ENCODE measurements around the gene RNF220.

The RNF220 gene

DNA sequence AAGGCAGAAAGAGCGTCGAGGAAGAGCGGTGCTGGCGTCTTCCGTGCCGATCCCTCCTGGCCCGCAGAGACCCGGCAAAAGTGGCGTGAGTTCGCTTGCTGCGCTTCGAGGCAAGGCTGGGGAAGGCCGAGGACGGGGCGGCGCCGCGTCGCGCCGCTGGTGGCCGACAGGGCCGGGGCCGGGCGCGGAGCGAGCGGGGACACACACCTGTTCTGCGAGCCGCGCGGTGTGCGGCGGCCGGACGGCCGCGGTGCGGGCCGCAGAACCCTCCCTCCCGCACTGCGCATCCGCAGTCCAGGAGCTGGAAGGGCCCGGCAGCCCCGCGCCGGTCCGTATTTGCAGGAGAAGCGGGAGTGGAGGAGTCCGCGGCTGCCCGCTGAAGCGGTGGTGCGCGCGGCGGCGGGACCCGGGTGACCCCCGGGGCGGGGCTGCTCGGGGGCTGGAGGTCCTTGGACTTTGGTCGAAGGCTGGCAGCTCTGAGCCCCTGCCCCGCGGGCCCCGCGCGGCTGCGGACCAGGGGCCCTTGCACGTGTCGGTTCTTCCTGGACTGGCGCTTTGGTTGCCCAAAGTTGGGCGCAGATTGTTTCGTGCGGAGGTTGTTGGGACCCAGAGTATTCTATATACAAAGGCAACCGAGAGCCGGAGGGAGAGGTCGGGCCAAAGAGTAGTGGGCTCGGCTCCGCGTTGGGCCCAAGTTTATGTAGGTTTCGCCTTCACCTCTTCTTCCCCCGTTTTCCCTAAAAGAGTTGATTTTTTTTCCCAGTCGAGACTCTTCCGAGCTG, 2.6 kb downstream of the RNF220 start:
- no peaks in the 10 kb centered on the region for H3K27me3 ChIP-seq (replicated peaks in 2 of 5; ENCODE audit: control insufficient read depth in 4 of 5, insufficient read depth in 5 of 5, low read length in 4 of 5)
- H3K36me3 ChIP-seq (ENCODE audit: control insufficient read depth in 4 of 4, insufficient read depth in 4 of 4, low read length in 3 of 4) = peaks cover 0 to 14% (median 8%) of the 10 kb centered on the region in 4 experiments
- POLR2A ChIA-PET = interaction anchor here (1.0 to 2.1 kb wide), 4 partner anchors 13 to 79 kb away, joined by 3 to 8 read pairs (median 4); no protein-coding TSS in a partner anchor
- DNase-seq = peak in 2 of 3 donors; percentile 45 to 53
- CTCF ChIA-PET = interaction anchor here (2.1 to 3.6 kb wide), 4 partner anchors 13 to 24 kb away, joined by 5 to 21 read pairs (median 8); no protein-coding TSS in a partner anchor
- H3K4me3 ChIP-seq (ENCODE audit: control insufficient read depth in 1 of 7, extremely low read depth in 1 of 7, insufficient read depth in 4 of 7, low read depth in 2 of 7, low read length in 6 of 7) = peak overlapping the region; percentile 62 to 99 (median 93)
- H3K27ac ChIP-seq (ENCODE audit: insufficient read depth in 1 of 2, low read depth in 1 of 2, low read length in 2 of 2, poor library complexity in 1 of 2, severe bottlenecking in 2 of 2) = peak overlapping the region; percentile 86 to 90
- WGBS (ENCODE audit: insufficient coverage) = under 1% methylated on average over 51 of the region's 85 CpGs
- H3K9me3 ChIP-seq (ENCODE audit: control extremely low read depth in 1 of 5, control insufficient read depth in 4 of 5, insufficient read depth in 2 of 5, low read depth in 1 of 5, low read length in 4 of 5) = no peaks in the 10 kb centered on the region
- peaks cover 14 to 71% (median 44%) of the 10 kb centered on the region in 4 experiments for H3K4me1 ChIP-seq (ENCODE audit: control extremely low read depth in 1 of 4, control insufficient read depth in 4 of 4, insufficient read depth in 4 of 4, low read length in 3 of 4)

DNA sequence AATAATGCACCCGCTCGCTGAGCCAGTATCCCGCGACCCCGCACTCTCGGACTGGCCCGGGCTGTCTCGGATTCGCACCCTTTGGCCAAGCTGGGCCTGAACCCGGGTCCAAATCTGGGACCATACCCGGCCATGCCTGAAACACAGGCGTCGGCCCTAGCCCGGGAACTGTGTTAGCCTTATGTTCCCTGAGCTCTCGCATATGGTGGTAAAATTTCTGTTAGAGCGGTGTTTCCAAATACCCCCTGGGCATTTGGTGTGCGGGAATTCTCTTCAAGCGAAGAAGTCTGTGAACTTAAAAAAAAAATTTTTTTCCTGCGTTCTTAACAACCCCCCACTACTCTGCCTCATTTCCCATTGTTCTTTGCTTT, 3.1 kb downstream of the RNF220 start:
- peaks cover 0 to 20% (median 14%) of the 10 kb centered on the region in 4 experiments for H3K36me3 ChIP-seq (ENCODE audit: control insufficient read depth in 4 of 4, insufficient read depth in 4 of 4, low read length in 3 of 4)
- peak in 1 of 3 donors; percentile 15 for DNase-seq
- ChIA-PET CTCF (interaction anchor here (0.8 to 3.6 kb wide), 11 partner anchors 8 to 135 kb away, joined by 3 to 21 read pairs (median 5); no protein-coding TSS in a partner anchor), POLR2A (interaction anchor here (0.8 to 2.1 kb wide), 5 partner anchors 12 to 78 kb away, joined by 3 to 8 read pairs (median 4); no protein-coding TSS in a partner anchor)
- no peaks in the 10 kb centered on the region for H3K9me3 ChIP-seq (ENCODE audit: control extremely low read depth in 1 of 5, control insufficient read depth in 4 of 5, insufficient read depth in 2 of 5, low read depth in 1 of 5, low read length in 4 of 5)
- H3K4me3 ChIP-seq (ENCODE audit: control insufficient read depth in 1 of 7, extremely low read depth in 1 of 7, insufficient read depth in 4 of 7, low read depth in 2 of 7, low read length in 6 of 7) = peak overlapping the region; percentile 62 to 99 (median 93)
- peaks cover 14 to 77% (median 50%) of the 10 kb centered on the region in 4 experiments for H3K4me1 ChIP-seq (ENCODE audit: control extremely low read depth in 1 of 4, control insufficient read depth in 4 of 4, insufficient read depth in 4 of 4, low read length in 3 of 4)
- no peaks in the 10 kb centered on the region for H3K27me3 ChIP-seq (replicated peaks in 2 of 5; ENCODE audit: control insufficient read depth in 4 of 5, insufficient read depth in 5 of 5, low read length in 4 of 5)
- WGBS (ENCODE audit: insufficient coverage) = 0% methylated on average over 16 of the region's 19 CpGs
- peak overlapping the region; percentile 86 to 90 for H3K27ac ChIP-seq (ENCODE audit: insufficient read depth in 1 of 2, low read depth in 1 of 2, low read length in 2 of 2, poor library complexity in 1 of 2, severe bottlenecking in 2 of 2)

DNA sequence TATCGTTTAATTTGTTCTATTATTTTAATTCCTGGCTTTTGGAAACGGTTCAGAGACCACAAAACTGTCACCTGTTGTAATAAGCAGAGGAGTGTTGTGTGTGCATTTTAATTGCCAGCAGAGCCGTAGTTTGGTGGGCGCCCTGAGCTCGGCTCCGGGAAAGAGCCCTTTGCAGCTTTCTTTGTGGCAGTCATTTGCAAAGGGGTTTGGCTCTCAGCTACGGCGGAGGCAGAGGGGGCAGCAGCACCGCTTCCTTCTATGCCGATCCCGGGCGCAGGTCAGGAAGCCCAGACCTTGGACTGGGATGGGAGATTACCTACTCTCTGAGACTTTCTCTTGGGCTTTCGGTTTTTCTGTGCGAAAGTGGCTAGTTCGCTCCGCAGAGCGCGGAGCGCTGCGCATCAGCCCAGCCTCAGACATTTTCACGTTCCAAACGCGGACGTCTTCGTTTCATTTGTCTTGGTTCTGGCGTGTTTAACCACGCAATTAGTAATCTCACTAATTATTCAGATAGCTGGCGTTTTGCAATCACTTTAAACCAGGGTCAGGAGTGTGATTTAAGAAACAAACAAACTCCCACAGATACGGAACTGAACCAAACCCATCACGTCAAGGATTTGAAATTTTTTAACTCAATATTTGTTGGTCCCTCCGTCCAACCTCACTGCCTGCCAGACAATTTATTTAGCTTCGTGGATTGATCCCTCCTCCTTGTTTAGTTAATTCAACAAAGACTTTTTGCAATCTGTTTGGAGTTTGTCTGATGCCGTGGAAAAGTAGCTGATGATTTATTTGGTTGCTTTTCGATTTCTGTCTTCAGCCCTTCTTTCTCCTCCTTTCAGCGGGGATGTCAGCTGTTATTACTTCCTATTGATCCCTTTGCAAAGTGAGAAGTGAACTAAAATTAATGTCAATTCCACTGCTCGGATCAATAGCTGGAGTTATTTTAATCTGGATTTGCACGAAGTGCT, 3.9 kb downstream of the RNF220 start:
- DNase-seq = peak in 2 of 3 donors; percentile 68 to 69
- 0% methylated on average over 22 of the region's 37 CpGs for WGBS (ENCODE audit: insufficient coverage)
- Histone ChIP-seq H3K27ac (ENCODE audit: insufficient read depth in 1 of 2, low read depth in 1 of 2, low read length in 2 of 2, poor library complexity in 1 of 2, severe bottlenecking in 2 of 2) (peak overlapping the region; percentile 86 to 90), H3K36me3 (ENCODE audit: control insufficient read depth in 4 of 4, insufficient read depth in 4 of 4, low read length in 3 of 4) (peaks cover 2 to 23% (median 16%) of the 10 kb centered on the region in 4 experiments), H3K9me3 (ENCODE audit: control extremely low read depth in 1 of 5, control insufficient read depth in 4 of 5, insufficient read depth in 2 of 5, low read depth in 1 of 5, low read length in 4 of 5) (no peaks in the 10 kb centered on the region), H3K4me1 (ENCODE audit: control extremely low read depth in 1 of 4, control insufficient read depth in 4 of 4, insufficient read depth in 4 of 4, low read length in 3 of 4) (peaks cover 19 to 84% (median 57%) of the 10 kb centered on the region in 4 experiments), H3K4me3 (ENCODE audit: control insufficient read depth in 1 of 7, extremely low read depth in 1 of 7, insufficient read depth in 4 of 7, low read depth in 2 of 7, low read length in 6 of 7) (peak overlapping the region; percentile 53 to 99 (median 93)), H3K27me3 (replicated peaks in 2 of 5; ENCODE audit: control insufficient read depth in 4 of 5, insufficient read depth in 5 of 5, low read length in 4 of 5) (no peaks in the 10 kb centered on the region)
- ChIA-PET CTCF (interaction anchor here (0.8 to 3.6 kb wide), 12 partner anchors 8 to 134 kb away, joined by 3 to 21 read pairs (median 5); no protein-coding TSS in a partner anchor), POLR2A (interaction anchor here (0.7 to 2.1 kb wide), 5 partner anchors 11 to 17 kb away, joined by 3 to 8 read pairs (median 3); no protein-coding TSS in a partner anchor)

DNA sequence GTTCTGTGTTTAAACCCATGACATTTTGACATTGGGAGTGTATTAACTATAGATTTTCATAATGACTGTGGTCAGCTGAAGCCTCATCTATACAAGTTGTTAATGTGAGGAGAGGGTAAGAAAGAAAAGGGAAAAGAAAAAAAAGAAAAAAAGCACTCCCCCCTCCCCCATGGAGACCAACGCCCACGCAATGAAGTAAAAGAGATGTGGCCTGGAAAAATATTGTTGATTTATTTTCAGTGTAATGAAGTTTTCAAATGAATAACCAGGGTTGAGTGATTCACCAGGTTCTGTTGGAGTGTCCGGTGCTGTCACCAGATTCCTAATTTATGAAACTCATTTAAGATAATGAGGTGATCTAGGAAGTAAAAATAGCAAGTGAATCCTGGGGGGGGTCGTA, 4.7 kb downstream of the RNF220 start:
- peaks cover 2 to 32% (median 18%) of the 10 kb centered on the region in 4 experiments for H3K36me3 ChIP-seq (ENCODE audit: control insufficient read depth in 4 of 4, insufficient read depth in 4 of 4, low read length in 3 of 4)
- no peaks in the 10 kb centered on the region for H3K27me3 ChIP-seq (replicated peaks in 2 of 5; ENCODE audit: control insufficient read depth in 4 of 5, insufficient read depth in 5 of 5, low read length in 4 of 5)
- no peaks in the 10 kb centered on the region for H3K9me3 ChIP-seq (ENCODE audit: control extremely low read depth in 1 of 5, control insufficient read depth in 4 of 5, insufficient read depth in 2 of 5, low read depth in 1 of 5, low read length in 4 of 5)
- ChIA-PET CTCF (interaction anchor here (1.6 to 3.6 kb wide), 7 partner anchors 10 to 40 kb away, joined by 3 to 21 read pairs (median 7); no protein-coding TSS in a partner anchor), POLR2A (interaction anchor here (0.7 to 2.1 kb wide), 2 partner anchors 12 to 14 kb away, joined by 3 to 8 read pairs; no protein-coding TSS in a partner anchor)
- peaks cover 25 to 88% (median 61%) of the 10 kb centered on the region in 4 experiments for H3K4me1 ChIP-seq (ENCODE audit: control extremely low read depth in 1 of 4, control insufficient read depth in 4 of 4, insufficient read depth in 4 of 4, low read length in 3 of 4)
- WGBS (ENCODE audit: insufficient coverage) = no CpG with 5 or more reads among the region's 4 CpGs
- peak in 2 of 3 donors; percentile 37 to 57 for DNase-seq
- H3K4me3 ChIP-seq (ENCODE audit: control insufficient read depth in 1 of 7, extremely low read depth in 1 of 7, insufficient read depth in 4 of 7, low read depth in 2 of 7, low read length in 6 of 7) = peak overlapping the region in 6 of 7 experiments; percentile 89 to 99 (median 94)
- peak overlapping the region; percentile 86 to 90 for H3K27ac ChIP-seq (ENCODE audit: insufficient read depth in 1 of 2, low read depth in 1 of 2, low read length in 2 of 2, poor library complexity in 1 of 2, severe bottlenecking in 2 of 2)

DNA sequence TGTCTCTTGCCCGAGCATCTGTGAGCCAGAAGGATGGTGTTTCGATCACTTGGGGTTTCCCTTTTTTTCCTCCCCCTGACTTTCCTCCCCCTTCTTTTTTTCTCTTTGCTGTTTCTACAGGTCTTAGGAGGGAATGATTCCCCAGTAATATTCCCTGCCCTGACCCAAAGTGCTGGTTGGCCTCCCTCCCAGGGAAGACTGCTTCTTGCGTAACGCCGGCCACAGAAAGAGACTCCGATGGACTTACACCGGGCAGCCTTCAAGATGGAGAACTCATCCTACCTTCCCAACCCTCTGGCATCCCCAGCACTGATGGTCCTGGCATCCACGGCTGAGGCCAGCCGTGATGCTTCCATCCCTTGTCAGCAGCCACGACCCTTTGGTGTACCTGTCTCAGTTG, 6.8 kb downstream of the RNF220 start:
- H3K4me1 ChIP-seq (ENCODE audit: control extremely low read depth in 1 of 4, control insufficient read depth in 4 of 4, insufficient read depth in 4 of 4, low read length in 3 of 4) = peaks cover 35 to 97% (median 80%) of the 10 kb centered on the region in 4 experiments
- ChIA-PET CTCF (interaction anchor here (1.5 to 3.3 kb wide), 2 partner anchors 12 to 26 kb away, joined by 4 to 30 read pairs; no protein-coding TSS in a partner anchor), POLR2A (no interaction called here)
- H3K36me3 ChIP-seq (ENCODE audit: control insufficient read depth in 4 of 4, insufficient read depth in 4 of 4, low read length in 3 of 4) = peaks cover 9 to 48% (median 28%) of the 10 kb centered on the region in 4 experiments
- H3K27me3 ChIP-seq (replicated peaks in 2 of 5; ENCODE audit: control insufficient read depth in 4 of 5, insufficient read depth in 5 of 5, low read length in 4 of 5) = no peaks in the 10 kb centered on the region
- WGBS (ENCODE audit: insufficient coverage) = 23% methylated on average over 8 of the region's 10 CpGs
- peak overlapping the region in 4 of 7 experiments; percentile 27 to 96 (median 62) for H3K4me3 ChIP-seq (ENCODE audit: control insufficient read depth in 1 of 7, extremely low read depth in 1 of 7, insufficient read depth in 4 of 7, low read depth in 2 of 7, low read length in 6 of 7)
- no peaks in the 10 kb centered on the region for H3K9me3 ChIP-seq (ENCODE audit: control extremely low read depth in 1 of 5, control insufficient read depth in 4 of 5, insufficient read depth in 2 of 5, low read depth in 1 of 5, low read length in 4 of 5)
- DNase-seq = no peak
- H3K27ac ChIP-seq (ENCODE audit: insufficient read depth in 1 of 2, low read depth in 1 of 2, low read length in 2 of 2, poor library complexity in 1 of 2, severe bottlenecking in 2 of 2) = peak overlapping the region; percentile 86 to 90

DNA sequence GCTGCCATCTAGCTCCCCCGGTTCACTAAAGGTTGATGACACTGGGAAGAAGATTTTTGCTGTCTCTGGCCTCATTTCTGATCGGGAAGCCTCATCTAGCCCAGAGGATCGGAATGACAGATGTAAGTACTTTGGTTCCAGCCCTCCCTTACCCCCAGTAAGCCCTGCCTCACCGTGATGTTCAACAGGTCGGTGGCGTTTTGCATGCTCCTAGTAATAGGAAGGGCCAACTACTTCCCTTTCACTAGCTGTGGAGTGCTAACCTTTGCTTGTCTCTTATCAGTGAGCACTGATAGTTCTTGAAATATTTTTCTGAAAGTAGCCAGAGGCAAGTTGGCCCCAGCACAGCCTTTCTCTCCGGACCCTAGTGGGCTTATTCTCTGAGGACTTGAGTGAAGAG, 7.5 kb downstream of the RNF220 start:
- Histone ChIP-seq H3K36me3 (ENCODE audit: control insufficient read depth in 4 of 4, insufficient read depth in 4 of 4, low read length in 3 of 4) (peaks cover 9 to 48% (median 26%) of the 10 kb centered on the region in 4 experiments), H3K27me3 (replicated peaks in 2 of 5; ENCODE audit: control insufficient read depth in 4 of 5, insufficient read depth in 5 of 5, low read length in 4 of 5) (no peaks in the 10 kb centered on the region), H3K4me3 (ENCODE audit: control insufficient read depth in 1 of 7, extremely low read depth in 1 of 7, insufficient read depth in 4 of 7, low read depth in 2 of 7, low read length in 6 of 7) (peak overlapping the region in 6 of 7 experiments; percentile 16 to 96 (median 32)), H3K27ac (ENCODE audit: insufficient read depth in 1 of 2, low read depth in 1 of 2, low read length in 2 of 2, poor library complexity in 1 of 2, severe bottlenecking in 2 of 2) (peak overlapping the region; percentile 86 to 90), H3K9me3 (ENCODE audit: control extremely low read depth in 1 of 5, control insufficient read depth in 4 of 5, insufficient read depth in 2 of 5, low read depth in 1 of 5, low read length in 4 of 5) (no peaks in the 10 kb centered on the region), H3K4me1 (ENCODE audit: control extremely low read depth in 1 of 4, control insufficient read depth in 4 of 4, insufficient read depth in 4 of 4, low read length in 3 of 4) (peaks cover 35 to 98% (median 85%) of the 10 kb centered on the region in 4 experiments)
- ChIA-PET CTCF (interaction anchor here (0.6 to 3.3 kb wide), 8 partner anchors 11 to 128 kb away, joined by 3 to 30 read pairs (median 4); no protein-coding TSS in a partner anchor), POLR2A (interaction anchor here (1.5 to 1.6 kb wide), 2 partner anchors 9 to 11 kb away, joined by 5 to 7 read pairs; no protein-coding TSS in a partner anchor)
- no peak for DNase-seq
- 2% methylated on average over 5 of the region's 7 CpGs for WGBS (ENCODE audit: insufficient coverage)
